ENCODE results near the gene CFAP58. TPM values are rescaled to one million over a fixed set of nuclear protein-coding genes. Genes with fewer than 3 reads are reported as not detected.

CFAP58 gene
- total RNA-seq, 1 experiment from 2014 or later = 0.63 TPM

GRCh38 chr10:104333032-104333727 is 20.5 kb upstream of the CFAP58 start:
- Histone ChIP-seq H4K8ac (replicated peaks; ENCODE audit: insufficient read length, low read depth, low read length) (no peak overlapping the region), H3K23ac (ENCODE audit: insufficient read length, low read depth, low read length) (no peak overlapping the region), H3K27ac (ENCODE audit: insufficient read length, low read depth, low read length) (no peak overlapping the region), H3T11ph (ENCODE audit: low read length) (no peak overlapping the region), H3K9me3 (ENCODE audit: control insufficient read depth, low read depth, low read length) (no peaks in the 10 kb centered on the region), H3K79me2 (ENCODE audit: insufficient read depth, low read length) (peaks cover 33% of the 10 kb centered on the region; the same call in 1 of the 2 replicates), H2BK5ac (ENCODE audit: insufficient read length, low read length) (no peak overlapping the region), H3K18ac (ENCODE audit: insufficient read length, low read depth, low read length) (no peak overlapping the region), H2BK12ac (ENCODE audit: insufficient read length, low read depth, low read length) (no peak overlapping the region), H3K56ac (ENCODE audit: insufficient read length, low read depth, low read length) (no peak overlapping the region), H2BK120ac (ENCODE audit: low read depth, low read length, poor library complexity, severe bottlenecking) (no peak overlapping the region), H2AFZ (ENCODE audit: low read length) (no peak overlapping the region), H3K23me2 (ENCODE audit: insufficient read length, low read depth, low read length, poor library complexity, severe bottlenecking) (peaks cover 7% of the 10 kb centered on the region), H3K4me2 (ENCODE audit: insufficient read depth, insufficient read length, low read length) (no peak overlapping the region), H3K14ac (ENCODE audit: insufficient read depth, low read length) (no peak overlapping the region), H4K91ac (ENCODE audit: insufficient read length, low read depth, low read length) (no peak overlapping the region), H3K4me1 (ENCODE audit: insufficient read depth, low read length) (peaks cover 39% of the 10 kb centered on the region; the same call in 1 of the 2 replicates), H3K79me1 (ENCODE audit: insufficient read depth, low read depth, low read length, poor library complexity, severe bottlenecking) (no peaks in the 10 kb centered on the region), H3K27me3 (ENCODE audit: insufficient read depth, low read length) (no peaks in the 10 kb centered on the region), H2BK15ac (ENCODE audit: low read depth, low read length) (no peak overlapping the region), H3K9ac (ENCODE audit: extremely low read depth, insufficient read length, low read length) (no peak overlapping the region), H4K5ac (ENCODE audit: insufficient read length, low read depth, low read length) (no peak overlapping the region), H4K20me1 (ENCODE audit: control insufficient read depth, insufficient read depth, insufficient read length) (peaks cover 3% of the 10 kb centered on the region), H2AK5ac (ENCODE audit: insufficient read length, low read length) (no peak overlapping the region), H3K4ac (ENCODE audit: low read depth, low read length) (no peak overlapping the region), H2BK20ac (ENCODE audit: low read depth, low read length, poor library complexity, severe bottlenecking) (no peak overlapping the region)
- Mint-ChIP-seq H3K27ac (peak overlapping the region; percentile 72 to 91 (median 88)), H3K4me1 (peaks cover 79 to 83% of the 10 kb centered on the region in 2 experiments), H3K4me3 (peak overlapping the region in 1 of 2 experiments; percentile 55; a peak in 2 of 5 replicates), H3K9me3 (no peaks in the 10 kb centered on the region), H3K36me3 (ENCODE audit: insufficient read depth in 1 of 3, low read depth in 3 of 3) (peaks cover 2 to 5% (median 3%) of the 10 kb centered on the region in 3 experiments; a peak in 3 of 7 replicates), H3K27me3 (ENCODE audit: low read depth) (no peaks in the 10 kb centered on the region; the same call in 1 of the 2 replicates)
- DNase-seq = no peak
- whole genome bisulfite sequencing (ENCODE audit: extremely low coverage, insufficient read length, low lambda C conversion rate) = no CpG with 5 or more reads among the region's 13 CpGs
- no peak for TF ChIP-seq CTCF (conservative IDR thresholded peaks at IDR 0.05)
